HepG2 (cell line): Measurements from ENCODE around the gene ANKS3. TPM values are rescaled to one million over a fixed set of nuclear protein-coding genes. Genes with fewer than 3 reads are reported as not detected.

Experiments
- BRD4 ChIP-seq: sonication (generic); formaldehyde crosslinking; IDR thresholded peaks from 2 replicates; pipeline ENCODE4 v1.4.0; 2020; ENCODE audit warnings: missing genetic modification reagents
- DR1 ChIP-seq: sonication (generic); formaldehyde crosslinking; IDR thresholded peaks from 2 replicates; pipeline ENCODE4 v1.8.0; 2021; ENCODE audit warnings: mild to moderate bottlenecking, missing genetic modification reagents, inconsistent platforms
- FOXA1 ChIP-seq, 2 experiments: fragments of 450-650 bp in 1 of 2; sonication (generic) in 1 of 2; formaldehyde crosslinking in 1 of 2; IDR thresholded peaks; 2 replicates each; pipeline versions ENCODE4 v1.4.0 to v1.6.1; 2016 to 2020; ENCODE audit warnings: missing genetic modification reagents in 1 of 2
- FOXK2 ChIP-seq: fragments of 450-650 bp; IDR thresholded peaks from 2 replicates; pipeline ENCODE4 v1.6.1; 2016
- GATAD1 ChIP-seq: IDR thresholded peaks from 2 replicates; pipeline ENCODE4 v1.6.1; 2016; ENCODE audit warnings: missing genetic modification reagents, missing compliant biosample characterization
- KLF6 ChIP-seq: IDR thresholded peaks from 2 replicates; pipeline ENCODE4 v1.8.0; 2016; ENCODE audit warnings: missing biosample characterization, missing genetic modification reagents
- MYC ChIP-seq: sonication (generic); formaldehyde crosslinking; IDR thresholded peaks from 2 replicates; pipeline ENCODE4 v1.9.0; 2021; ENCODE audit warnings: missing genetic modification reagents, borderline replicate concordance
- MYNN ChIP-seq: sonication (generic); formaldehyde crosslinking; IDR thresholded peaks from 2 replicates; pipeline ENCODE4 v1.4.0; 2020; ENCODE audit warnings: mild to moderate bottlenecking, low read depth, missing genetic modification reagents
- NFKBIZ ChIP-seq: IDR thresholded peaks from 2 replicates; pipeline ENCODE4 v1.6.1; 2018; ENCODE audit warnings: missing genetic modification reagents, missing compliant biosample characterization
- RARG ChIP-seq: sonication (generic); formaldehyde crosslinking; IDR thresholded peaks from 2 replicates; pipeline ENCODE4 v1.4.0; 2020; ENCODE audit warnings: low read depth, mild to moderate bottlenecking, missing genetic modification reagents
- RXRA ChIP-seq: sonication (generic); formaldehyde crosslinking; IDR thresholded peaks from 2 replicates; pipeline ENCODE4 v1.5.1; 2020; ENCODE audit warnings: missing genetic modification reagents
- SIN3A ChIP-seq: IDR thresholded peaks from 2 replicates; pipeline ENCODE4 v1.6.1; 2011; ENCODE audit warnings: low read depth, mild to moderate bottlenecking, control low read depth, low read length, borderline replicate concordance
- SMARCC2 ChIP-seq: fragments of 450-650 bp; IDR thresholded peaks from 2 replicates; pipeline ENCODE4 v1.6.1; 2017; ENCODE audit warnings: antibody characterized with exemption, mild to moderate bottlenecking
- SRY ChIP-seq: sonication (generic); formaldehyde crosslinking; IDR thresholded peaks from 2 replicates; pipeline ENCODE4 v1.8.0; 2022; ENCODE audit warnings: mild to moderate bottlenecking, missing genetic modification reagents
- ZBTB42 ChIP-seq: sonication (generic); formaldehyde crosslinking; IDR thresholded peaks from 2 replicates; pipeline ENCODE4 v1.5.0; 2020; ENCODE audit warnings: mild to moderate bottlenecking, missing genetic modification reagents
- ZNF205 ChIP-seq: IDR thresholded peaks from 2 replicates; pipeline ENCODE4 v1.6.1; 2018; ENCODE audit warnings: missing biosample characterization, missing genetic modification reagents
- ZNF234 ChIP-seq: sonication (generic); formaldehyde crosslinking; conservative IDR thresholded peaks from 2 replicates; pipeline ENCODE4 v1.5.1; 2020; ENCODE audit warnings: mild to moderate bottlenecking, missing genetic modification reagents
- ZSCAN20 ChIP-seq: sonication (generic); formaldehyde crosslinking; IDR thresholded peaks from 2 replicates; pipeline ENCODE4 v1.4.0; 2020; ENCODE audit warnings: missing genetic modification reagents, mild to moderate bottlenecking, borderline replicate concordance
- polyA plus RNA-seq, 8 experiments: library from polyadenylated mRNA; depleted of rRNA in 3 of 8; stranded (reverse) in 7 of 8; unstranded in 1 of 8; fragments of >200 nt; fragmentation: Illumina TruSeq in 4 of 8; extraction: Trizol in 4 of 8; gene quantifications; 2 replicates each; pipeline versions ENCODE4 v1.2.1 to v1.2.3, GENCODE V29; 2011 to 2016; ENCODE audit warnings: low read depth in 4 of 8, missing spikeins in 1 of 8, mixed read lengths in 1 of 8; ENCODE audit not compliant: insufficient read depth in 1 of 8
- total RNA-seq, 5 experiments: library from RNA; depleted of rRNA; stranded (reverse); fragments of >200 nt; fragmentation: Illumina TruSeq; extraction: Trizol; gene quantifications; 2 replicates each; pipeline ENCODE4 v1.2.3, GENCODE V29; 2016; ENCODE audit warnings: low read depth in 1 of 5
- TF ChIP-seq, protein P1 (sequence below): sonication (generic); formaldehyde crosslinking; IDR thresholded peaks from 2 replicates; pipeline ENCODE4 v1.4.0; 2020; ENCODE audit warnings: mild to moderate bottlenecking, missing genetic modification reagents
- TF ChIP-seq, protein P2 (sequence below): sonication (generic); formaldehyde crosslinking; IDR thresholded peaks from 2 replicates; pipeline ENCODE4 v1.4.0; 2020; ENCODE audit warnings: mild to moderate bottlenecking, missing genetic modification reagents
- TF ChIP-seq, protein P3 (sequence below): sonication (generic); formaldehyde crosslinking; IDR thresholded peaks from 2 replicates; pipeline ENCODE4 v1.8.1; 2023; ENCODE audit warnings: missing genetic modification reagents, mild to moderate bottlenecking, borderline replicate concordance

Gene ANKS3
- total and polyA plus RNA-seq, 2 of the 13 experiments (the other 11 are each of a cell fraction or from before 2014, with no cell fraction given), result 11.4 to 15.9 TPM

DNA sequence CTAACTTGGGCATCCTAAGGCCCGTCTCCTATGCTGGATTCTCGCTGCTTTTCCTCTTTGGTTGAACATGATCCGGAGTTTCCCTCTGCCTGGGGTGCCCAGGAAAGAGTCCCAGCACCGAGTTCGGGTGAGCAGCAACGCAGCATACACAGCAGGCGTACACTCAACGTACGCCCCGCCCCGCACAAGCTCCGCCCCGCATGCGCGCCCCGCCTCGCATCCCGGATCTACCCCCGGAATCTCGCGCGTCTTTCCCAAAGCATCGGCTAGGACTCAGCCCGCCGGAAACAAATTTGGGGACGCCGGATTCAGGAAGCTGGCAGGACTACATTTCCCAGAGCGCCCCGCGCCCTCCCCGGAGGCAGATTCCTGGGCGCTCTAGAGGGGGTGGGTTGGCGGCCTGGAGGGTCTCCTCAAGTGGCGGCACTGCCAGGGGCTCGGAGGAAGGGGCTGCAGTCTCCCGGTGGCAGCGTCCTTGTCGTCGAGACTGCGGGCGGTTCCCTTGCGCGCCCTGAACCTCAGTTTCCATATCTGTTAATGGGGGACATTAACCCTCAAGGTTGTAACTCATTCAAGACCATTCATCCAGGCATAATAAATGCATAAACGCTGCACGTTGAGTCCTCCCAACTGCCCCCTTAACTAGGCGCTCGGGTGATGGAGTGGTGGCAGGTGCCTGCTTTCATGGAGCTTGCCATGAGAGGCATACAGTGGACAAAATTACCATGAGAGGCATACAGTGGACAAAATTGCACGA lies 34.7 kb upstream of the ANKS3 start (continued):
- TF ChIP-seq, protein P1, sequence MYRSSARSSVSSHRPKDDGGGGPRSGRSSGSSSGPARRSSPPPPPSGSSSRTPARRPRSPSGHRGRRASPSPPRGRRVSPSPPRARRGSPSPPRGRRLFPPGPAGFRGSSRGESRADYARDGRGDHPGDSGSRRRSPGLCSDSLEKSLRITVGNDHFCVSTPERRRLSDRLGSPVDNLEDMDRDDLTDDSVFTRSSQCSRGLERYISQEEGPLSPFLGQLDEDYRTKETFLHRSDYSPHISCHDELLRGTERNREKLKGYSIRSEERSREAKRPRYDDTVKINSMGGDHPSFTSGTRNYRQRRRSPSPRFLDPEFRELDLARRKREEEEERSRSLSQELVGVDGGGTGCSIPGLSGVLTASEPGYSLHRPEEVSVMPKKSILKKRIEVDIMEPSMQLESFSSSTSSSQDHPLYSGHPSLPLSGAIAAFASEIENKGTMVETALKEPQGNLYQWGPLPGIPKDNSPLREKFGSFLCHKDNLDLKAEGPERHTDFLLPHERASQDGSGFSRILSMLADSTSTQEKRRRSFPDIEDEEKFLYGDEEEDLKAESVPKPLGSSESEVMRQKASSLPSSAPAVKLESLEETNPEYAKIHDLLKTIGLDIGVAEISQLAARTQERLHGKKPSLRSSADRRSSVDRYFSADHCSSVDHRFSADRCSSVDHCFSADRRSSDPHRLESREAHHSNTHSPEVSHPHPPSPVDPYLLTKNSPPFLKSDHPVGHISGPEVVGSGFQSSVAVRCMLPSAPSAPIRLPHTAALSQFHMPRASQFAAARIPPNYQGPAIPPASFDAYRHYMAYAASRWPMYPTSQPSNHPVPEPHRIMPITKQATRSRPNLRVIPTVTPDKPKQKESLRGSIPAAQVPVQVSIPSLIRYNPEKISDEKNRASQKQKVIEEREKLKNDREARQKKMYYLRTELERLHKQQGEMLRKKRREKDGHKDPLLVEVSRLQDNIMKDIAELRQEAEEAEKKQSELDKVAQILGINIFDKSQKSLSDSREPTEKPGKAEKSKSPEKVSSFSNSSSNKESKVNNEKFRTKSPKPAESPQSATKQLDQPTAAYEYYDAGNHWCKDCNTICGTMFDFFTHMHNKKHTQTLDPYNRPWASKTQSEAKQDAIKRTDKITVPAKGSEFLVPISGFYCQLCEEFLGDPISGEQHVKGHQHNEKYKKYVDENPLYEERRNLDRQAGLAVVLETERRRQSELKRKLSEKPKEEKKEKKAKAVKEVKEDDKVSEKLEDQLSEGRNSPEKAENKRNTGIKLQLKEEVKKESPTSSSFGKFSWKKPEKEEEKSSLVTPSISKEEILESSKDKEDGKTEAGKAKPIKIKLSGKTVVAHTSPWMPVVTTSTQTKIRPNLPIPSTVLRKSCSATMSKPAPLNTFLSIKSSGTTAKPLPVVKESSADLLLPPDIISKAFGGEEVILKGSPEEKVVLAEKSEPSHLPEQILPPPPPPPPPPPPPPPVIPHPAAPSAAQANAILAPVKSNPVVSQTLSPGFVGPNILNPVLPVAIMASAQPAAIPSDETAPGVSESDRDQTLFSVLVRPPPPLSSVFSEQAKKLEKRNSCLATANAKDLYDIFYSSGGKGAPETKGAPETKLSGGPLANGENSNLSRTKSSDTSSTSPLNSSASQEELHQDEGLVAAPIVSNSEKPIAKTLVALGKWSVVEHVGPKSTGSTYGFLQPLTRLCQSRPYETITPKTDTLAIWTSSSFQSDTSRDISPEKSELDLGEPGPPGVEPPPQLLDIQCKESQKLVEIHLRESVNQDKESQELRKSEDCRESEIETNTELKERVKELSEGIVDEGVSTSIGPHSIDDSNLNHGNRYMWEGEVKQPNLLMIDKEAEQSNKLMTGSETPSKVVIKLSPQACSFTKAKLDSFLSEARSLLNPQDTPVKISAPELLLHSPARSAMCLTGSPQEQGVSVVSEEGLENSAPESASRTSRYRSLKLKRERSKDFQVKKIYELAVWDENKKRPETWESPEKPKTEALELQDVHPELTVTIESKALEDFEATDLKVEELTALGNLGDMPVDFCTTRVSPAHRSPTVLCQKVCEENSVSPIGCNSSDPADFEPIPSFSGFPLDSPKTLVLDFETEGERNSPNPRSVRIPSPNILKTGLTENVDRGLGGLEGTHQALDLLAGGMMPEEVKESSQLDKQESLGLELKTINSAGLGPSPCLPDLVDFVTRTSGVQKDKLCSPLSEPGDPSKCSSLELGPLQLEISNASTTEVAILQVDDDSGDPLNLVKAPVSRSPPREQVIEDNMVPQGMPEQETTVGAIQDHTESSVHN (CRISPR knock-in tag), result no peak
- TF ChIP-seq ZSCAN20 (CRISPR knock-in tag) (no peak), FOXA1 (IDR thresholded peaks at IDR 0.05) (no peak), FOXA1 (CRISPR knock-in tag; IDR thresholded peaks at IDR 0.05) (0 out of 2 replicates have a peak, but pooled peaks have one; percentile 6), SRY (CRISPR knock-in tag) (no peak), RARG (CRISPR knock-in tag) (no peak), MYC (CRISPR knock-in tag) (peak; percentile 72; the same call in 1 of the 2 replicates), ZBTB42 (CRISPR knock-in tag) (no peak), MYNN (no peak), BRD4 (CRISPR knock-in tag) (no peak), KLF6 (CRISPR knock-in tag) (no peak), SMARCC2 (no peak), FOXK2 (0 out of 2 replicates have a peak, but pooled peaks have one; percentile 34), DR1 (CRISPR knock-in tag) (peak; percentile 56; the same call in 1 of the 2 replicates), ZNF205 (CRISPR knock-in tag) (peak; percentile 20; the same call in 1 of the 2 replicates), SIN3A (peak; percentile 67; the same call in 1 of the 2 replicates), ZNF234 (CRISPR knock-in tag) (0 out of 2 replicates have a peak, but pooled peaks have one; percentile 61), RXRA (CRISPR knock-in tag) (0 out of 2 replicates have a peak, but pooled peaks have one; percentile 24), NFKBIZ (CRISPR knock-in tag) (no peak), GATAD1 (CRISPR knock-in tag) (peak; percentile 75)
- TF ChIP-seq, protein P2, sequence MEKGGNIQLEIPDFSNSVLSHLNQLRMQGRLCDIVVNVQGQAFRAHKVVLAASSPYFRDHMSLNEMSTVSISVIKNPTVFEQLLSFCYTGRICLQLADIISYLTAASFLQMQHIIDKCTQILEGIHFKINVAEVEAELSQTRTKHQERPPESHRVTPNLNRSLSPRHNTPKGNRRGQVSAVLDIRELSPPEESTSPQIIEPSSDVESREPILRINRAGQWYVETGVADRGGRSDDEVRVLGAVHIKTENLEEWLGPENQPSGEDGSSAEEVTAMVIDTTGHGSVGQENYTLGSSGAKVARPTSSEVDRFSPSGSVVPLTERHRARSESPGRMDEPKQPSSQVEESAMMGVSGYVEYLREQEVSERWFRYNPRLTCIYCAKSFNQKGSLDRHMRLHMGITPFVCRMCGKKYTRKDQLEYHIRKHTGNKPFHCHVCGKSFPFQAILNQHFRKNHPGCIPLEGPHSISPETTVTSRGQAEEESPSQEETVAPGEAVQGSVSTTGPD (CRISPR knock-in tag), result no peak
- TF ChIP-seq, protein P3, sequence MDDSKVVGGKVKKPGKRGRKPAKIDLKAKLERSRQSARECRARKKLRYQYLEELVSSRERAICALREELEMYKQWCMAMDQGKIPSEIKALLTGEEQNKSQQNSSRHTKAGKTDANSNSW (CRISPR knock-in tag), result no peak
